Activated B cell treated with CpG ODN at 0.5 μM for 24 hours (primary cell): Measurements from ENCODE around the gene OR5M10. TPM values are rescaled to one million over a fixed set of nuclear protein-coding genes. Genes with fewer than 3 reads are reported as not detected.
"Not testable (repeated sequence)": the region's sequence is repeated elsewhere in the genome, so short reads cannot be mapped to it uniquely, and the experiment has no call there.

Experiments used
- ATAC-seq: fragments of 200-7000 bp; cut with Tn5 transposase; one replicate; pipeline ENCODE4 v1.10.0; 2021; ENCODE audit warnings: low read depth, mild to moderate bottlenecking, moderate library complexity
- CTCF ChIA-PET: fragments of 350-600 bp; sonication (Branson Sonifier 250); formaldehyde crosslinking; loops from one replicate; lab custom pipeline; 2021; ENCODE audit warnings: antibody characterized with exemption; lab: Charles Lee
- POLR2A ChIA-PET: fragments of 350-600 bp; sonication (Branson Sonifier 250); formaldehyde crosslinking; loops from one replicate; lab custom pipeline; 2021; ENCODE audit warnings: antibody characterized with exemption; lab: Charles Lee
- DNase-seq: peaks from one replicate; pipeline ENCODE4 v3.0.0; 2022
- H3K27ac Mint-ChIP-seq: one replicate; pipeline ENCODE4 v1.8.0; 2020; ENCODE audit warnings: mixed read lengths
- H3K27me3 Mint-ChIP-seq: one replicate; pipeline ENCODE4 v1.8.0; 2021; ENCODE audit warnings: mixed read lengths
- H3K36me3 Mint-ChIP-seq: one replicate; pipeline ENCODE4 v1.8.0; 2021; ENCODE audit warnings: low read depth, mixed read lengths
- H3K4me1 Mint-ChIP-seq: one replicate; pipeline ENCODE4 v1.8.0; 2021; ENCODE audit warnings: mixed read lengths
- H3K4me3 Mint-ChIP-seq: one replicate; pipeline ENCODE4 v1.8.0; 2020; ENCODE audit warnings: mild to moderate bottlenecking, mixed read lengths
- H3K9me3 Mint-ChIP-seq: one replicate; pipeline ENCODE4 v1.8.0; 2020; ENCODE audit warnings: mixed read lengths
- intact Hi-C: fragments of 100-400 bp; cut with micrococcal nuclease; formaldehyde crosslinking; loops from one replicate; pipeline ENCODE4 v1.15.1; 2024
- total RNA-seq: library from RNA; stranded (reverse); gene quantifications from 2 replicates; pipeline ENCODE4 v1.2.3, GENCODE V29; 2022
- TF ChIP-seq, protein P1 (sequence below): fragments of 200-600 bp; IDR thresholded peaks from one replicate; pipeline ENCODE4 v1.8.0; 2022; ENCODE audit warnings: antibody characterized with exemption, mild to moderate bottlenecking

Gene OR5M10
- total RNA-seq, 1 donor from 2014 or later, result not detected

DNA sequence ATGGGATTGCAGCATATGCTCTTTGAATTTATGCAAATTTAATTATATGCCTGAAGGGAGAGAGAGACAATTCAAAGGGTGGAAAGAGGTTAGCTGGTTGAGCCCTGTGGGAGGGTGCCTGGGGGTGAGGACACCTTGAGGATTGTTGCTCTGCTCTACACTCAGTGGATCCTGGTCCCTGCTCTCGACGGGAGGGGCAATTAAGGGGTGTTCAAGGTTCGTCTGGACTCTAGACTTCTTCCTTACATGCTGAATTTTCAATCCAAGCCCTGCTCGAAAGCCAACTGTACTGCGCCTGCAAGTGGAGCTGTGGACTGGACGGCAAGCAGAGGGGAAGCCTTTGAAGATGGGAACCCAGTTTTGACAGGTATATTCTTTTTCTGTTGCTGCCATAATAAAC lies 18.9 kb downstream of the OR5M10 start:
- intact Hi-C loops, result no loop called here
- ChIA-PET CTCF (no interaction called here), POLR2A (no interaction called here)
- Mint-ChIP-seq H3K9me3 (peaks cover 7% of the 10 kb centered on the region), H3K4me1 (no peaks in the 10 kb centered on the region), H3K27me3 (no peaks in the 10 kb centered on the region), H3K4me3 (no peak overlapping the region), H3K27ac (no peak overlapping the region), H3K36me3 (no peaks in the 10 kb centered on the region)
- ATAC-seq (no peak), DNase-seq (no peak)
- TF ChIP-seq, protein P1, sequence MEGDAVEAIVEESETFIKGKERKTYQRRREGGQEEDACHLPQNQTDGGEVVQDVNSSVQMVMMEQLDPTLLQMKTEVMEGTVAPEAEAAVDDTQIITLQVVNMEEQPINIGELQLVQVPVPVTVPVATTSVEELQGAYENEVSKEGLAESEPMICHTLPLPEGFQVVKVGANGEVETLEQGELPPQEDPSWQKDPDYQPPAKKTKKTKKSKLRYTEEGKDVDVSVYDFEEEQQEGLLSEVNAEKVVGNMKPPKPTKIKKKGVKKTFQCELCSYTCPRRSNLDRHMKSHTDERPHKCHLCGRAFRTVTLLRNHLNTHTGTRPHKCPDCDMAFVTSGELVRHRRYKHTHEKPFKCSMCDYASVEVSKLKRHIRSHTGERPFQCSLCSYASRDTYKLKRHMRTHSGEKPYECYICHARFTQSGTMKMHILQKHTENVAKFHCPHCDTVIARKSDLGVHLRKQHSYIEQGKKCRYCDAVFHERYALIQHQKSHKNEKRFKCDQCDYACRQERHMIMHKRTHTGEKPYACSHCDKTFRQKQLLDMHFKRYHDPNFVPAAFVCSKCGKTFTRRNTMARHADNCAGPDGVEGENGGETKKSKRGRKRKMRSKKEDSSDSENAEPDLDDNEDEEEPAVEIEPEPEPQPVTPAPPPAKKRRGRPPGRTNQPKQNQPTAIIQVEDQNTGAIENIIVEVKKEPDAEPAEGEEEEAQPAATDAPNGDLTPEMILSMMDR, result no peak

DNA sequence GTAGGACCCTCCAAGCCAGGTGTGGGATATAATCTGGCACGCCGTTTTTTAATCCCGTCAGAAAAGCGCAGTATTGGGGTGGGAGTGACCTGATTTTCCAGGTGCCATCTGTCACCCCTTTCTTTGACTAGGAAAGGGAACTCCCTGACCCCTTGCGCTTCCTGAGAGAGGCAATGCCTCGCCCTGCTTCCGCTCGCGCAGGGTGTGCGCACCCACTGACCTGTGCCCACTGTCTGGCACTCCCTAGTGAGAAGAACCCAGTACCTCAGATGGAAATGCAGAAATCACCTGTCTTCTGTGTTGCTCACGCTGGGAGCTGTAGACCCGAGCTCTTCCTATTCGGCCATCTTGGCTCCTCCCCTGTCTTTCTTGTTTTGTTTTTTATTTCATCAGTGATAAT lies 22.8 kb downstream of the OR5M10 start:
- POLR2A ChIA-PET, ATAC-seq, intact Hi-C loops: not testable (repeated sequence)

DNA sequence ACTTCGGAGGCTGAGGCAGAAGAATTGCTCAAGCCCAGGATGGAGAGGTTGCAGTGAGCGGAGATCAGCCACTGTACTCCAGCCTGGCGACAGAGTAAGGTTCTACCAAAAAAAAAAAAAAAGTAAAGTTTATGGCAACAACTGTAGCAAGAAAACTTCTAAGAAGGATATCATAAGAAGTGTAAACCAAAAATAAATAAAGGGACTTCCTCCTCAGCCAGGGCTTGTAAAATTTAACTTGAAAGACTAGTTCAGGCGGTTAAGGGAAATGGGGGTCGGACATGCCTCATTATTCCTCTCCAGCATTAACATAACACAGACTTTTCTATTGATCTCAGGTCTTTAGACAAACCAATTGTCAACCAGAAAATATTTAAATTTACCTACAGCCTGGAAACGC lies 32.0 kb downstream of the OR5M10 start:
- Mint-ChIP-seq H3K9me3 (peaks cover 10% of the 10 kb centered on the region), H3K27me3 (no peaks in the 10 kb centered on the region), H3K4me3 (no peak overlapping the region), H3K27ac (no peak overlapping the region), H3K4me1 (no peaks in the 10 kb centered on the region), H3K36me3 (no peaks in the 10 kb centered on the region)
- no peak for ATAC-seq
- ChIA-PET CTCF (no interaction called here), POLR2A (no interaction called here)
- DNase-seq, result no peak
- intact Hi-C loops, result no loop called here
- TF ChIP-seq, protein P1, result no peak

More for the DNA sequence above, 22.8 kb downstream of the OR5M10 start:
- H3K4me3 Mint-ChIP-seq, DNase-seq, H3K9me3 Mint-ChIP-seq, H3K4me1 Mint-ChIP-seq, H3K36me3 Mint-ChIP-seq, H3K27me3 Mint-ChIP-seq, H3K27ac Mint-ChIP-seq, CTCF ChIA-PET: not testable (repeated sequence)

DNA sequence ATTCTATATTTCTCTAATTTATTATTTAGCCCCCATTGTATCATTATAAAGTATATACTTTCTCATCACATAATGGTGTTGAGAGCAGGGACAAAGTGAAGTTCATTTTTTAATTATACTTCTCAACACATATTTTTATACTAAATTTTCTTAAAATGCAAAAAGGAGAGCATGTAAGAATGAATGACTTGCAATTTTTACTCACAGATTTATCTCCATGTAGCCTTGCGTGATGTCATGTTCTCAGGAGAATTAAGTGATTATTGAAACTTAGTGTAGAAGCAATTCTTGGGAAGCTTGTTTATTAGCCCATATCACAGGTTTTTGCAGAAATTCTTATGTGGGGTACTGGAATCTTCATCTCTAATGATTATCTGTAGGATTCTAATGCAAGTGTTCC lies 33.8 kb downstream of the OR5M10 start:
- H3K9me3 Mint-ChIP-seq, result peaks cover 13% of the 10 kb centered on the region
- TF ChIP-seq, protein P1, result no peak
- ChIA-PET CTCF (no interaction called here), POLR2A (no interaction called here)
- intact Hi-C loops, result no loop called here
- H3K4me3 Mint-ChIP-seq, result no peak overlapping the region
- H3K36me3 Mint-ChIP-seq, result no peaks in the 10 kb centered on the region
- no peak for DNase-seq
- H3K4me1 Mint-ChIP-seq, result no peaks in the 10 kb centered on the region
- no peaks in the 10 kb centered on the region for H3K27me3 Mint-ChIP-seq
- H3K27ac Mint-ChIP-seq, result no peak overlapping the region
- ATAC-seq, result no peak

DNA sequence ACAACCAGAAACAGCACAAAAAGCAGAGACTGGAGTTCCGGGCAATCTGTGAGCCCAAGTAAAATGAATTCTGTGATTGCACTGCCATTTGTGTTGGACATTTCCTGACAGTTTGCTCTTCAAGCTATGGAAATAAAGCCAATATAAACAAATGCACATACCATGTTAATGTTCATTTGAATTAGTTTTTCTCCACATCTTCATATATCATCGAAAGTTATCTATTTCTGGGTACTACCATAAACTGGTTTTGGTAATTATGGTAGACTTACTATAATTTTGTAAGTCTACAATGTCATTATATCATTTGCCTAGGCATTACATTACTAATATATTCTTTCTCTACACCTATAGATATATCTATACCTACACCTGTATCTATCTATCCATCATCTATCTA lies 34.4 kb downstream of the OR5M10 start, which contains the start of gene OR5M11:
OR5M11 (minus strand) TSS at position 101 of the 400 bp plus-strand sequence; CDS start at position 101, 0 bp downstream.
- Mint-ChIP-seq H3K27me3 (no peaks in the 10 kb centered on the region), H3K4me1 (no peaks in the 10 kb centered on the region), H3K36me3 (no peaks in the 10 kb centered on the region), H3K27ac (no peak within 1 kb of the TSS), H3K9me3 (peaks cover 14% of the 10 kb centered on the region), H3K4me3 (no peak within 1 kb of the TSS)
- ChIA-PET POLR2A (no interaction called here), CTCF (no interaction called here)
- TF ChIP-seq, protein P1, result no peak
- intact Hi-C loops, result no loop called here
- ATAC-seq (no peak), DNase-seq (no peak)
